IMR-90 (cell line): ENCODE results near the gene DGKH.

ENCODE experiments used
- BHLHE40 ChIP-seq: fragments of 150-350 bp; IDR thresholded peaks from 2 replicates; pipeline ENCODE4 v1.6.1; 2016; ENCODE audit warnings: mild to moderate bottlenecking, low read depth, low read length
- CEBPB ChIP-seq: IDR thresholded peaks from 2 replicates; pipeline ENCODE4 v1.6.1; 2012; ENCODE audit warnings: low read depth, low read length, improper control_type of control experiment
- CTCF ChIP-seq: conservative IDR thresholded peaks from 2 replicates; pipeline ENCODE4 v1.5.1; 2012; ENCODE audit warnings: mild to moderate bottlenecking, low read depth, low read length, improper control_type of control experiment
- FOS ChIP-seq: fragments of 150-350 bp; IDR thresholded peaks from 2 replicates; pipeline ENCODE4 v1.6.1; 2016; ENCODE audit warnings: low read depth, low read length
- MAFK ChIP-seq: IDR thresholded peaks from 2 replicates; pipeline ENCODE4 v1.6.1; 2012; ENCODE audit warnings: low read depth, low read length, improper control_type of control experiment
- MXI1 ChIP-seq: IDR thresholded peaks from 2 replicates; pipeline ENCODE4 v1.6.1; 2012; ENCODE audit warnings: low read depth, mild to moderate bottlenecking, low read length, moderate library complexity, borderline replicate concordance
- POLR2A ChIP-seq: IDR thresholded peaks from 2 replicates; pipeline ENCODE4 v1.6.1; 2012; ENCODE audit warnings: mild to moderate bottlenecking, low read depth, low read length
- RAD21 ChIP-seq: IDR thresholded peaks from 2 replicates; pipeline ENCODE4 v1.6.1; 2012; ENCODE audit warnings: low read length, improper control_type of control experiment
- RCOR1 ChIP-seq: IDR thresholded peaks from 2 replicates; pipeline ENCODE4 v1.6.1; 2012; ENCODE audit warnings: mild to moderate bottlenecking, low read length, improper control_type of control experiment; ENCODE audit not compliant: insufficient replicate concordance
- RFX5 ChIP-seq: IDR thresholded peaks from 2 replicates; pipeline ENCODE4 v1.8.0; 2012; ENCODE audit warnings: low read depth, mild to moderate bottlenecking, low read length, moderate library complexity

DNA sequence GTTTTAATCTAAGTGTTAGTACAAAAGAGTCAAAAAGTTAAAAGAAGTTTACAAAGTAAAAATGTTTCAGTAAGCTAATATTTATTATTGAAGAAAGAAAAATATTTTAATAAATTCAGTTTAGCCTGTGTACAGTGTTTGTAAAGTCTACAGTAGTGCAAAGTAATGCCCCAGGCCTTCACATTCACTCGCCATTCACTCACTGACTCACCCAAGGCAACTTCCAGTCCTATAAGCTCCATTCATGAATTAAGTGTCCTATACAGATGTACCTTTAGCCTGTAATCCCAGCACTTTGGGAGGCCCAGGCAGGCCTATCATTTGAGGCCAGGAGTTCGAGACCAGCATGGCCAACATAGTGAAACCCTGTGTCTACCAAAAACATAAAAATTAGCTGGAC lies 199.4 kb downstream of the DGKH start:
- TF ChIP-seq BHLHE40 = no peak
- no peak for TF ChIP-seq MAFK
- TF ChIP-seq RCOR1 = no peak
- TF ChIP-seq CEBPB = no peak
- TF ChIP-seq CTCF = no peak
- no peak for TF ChIP-seq POLR2A
- TF ChIP-seq FOS = no peak
- no peak for TF ChIP-seq MXI1
- TF ChIP-seq RFX5 = no peak
- TF ChIP-seq RAD21 = no peak
